ENCODE data around the gene PRDM16. TPM values are rescaled to one million over a fixed set of nuclear protein-coding genes. Genes with fewer than 3 reads are reported as not detected.

The PRDM16 gene
- total and polyA plus RNA-seq, 5 experiments from 2014 or later, result not detected

DNA sequence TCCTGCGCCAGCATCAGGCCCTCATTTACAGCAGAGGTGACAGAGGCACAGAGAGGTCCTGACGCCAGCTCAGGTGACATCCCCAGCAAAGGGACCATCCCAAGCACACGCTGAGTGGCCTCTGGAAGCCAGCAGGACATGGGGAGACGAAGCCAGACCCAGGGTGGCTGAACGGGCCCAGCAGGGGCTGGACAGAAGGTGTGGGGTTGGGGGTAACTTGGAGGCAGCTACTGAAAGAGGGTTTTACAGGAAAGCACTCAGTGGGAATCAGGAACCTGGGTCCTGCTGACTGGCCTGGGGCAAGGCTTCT is 383.8 kb downstream of the PRDM16 start:
- POLR2A ChIA-PET, result interaction anchor here (1.1 kb wide), 1 partner anchor 166 kb away, joined by 8 read pairs; no protein-coding TSS in a partner anchor
- Mint-ChIP-seq H3K27me3 (peaks cover 5 to 19% (median 8%) of the 10 kb centered on the region in 5 donors), H3K9me3 (peaks cover 0 to 7% (median 0%) of the 10 kb centered on the region in 9 donors), H3K4me1 (peaks cover 0 to 12% (median 6%) of the 10 kb centered on the region in 4 donors), H3K4me3 (peak overlapping the region in 3 of 10 donors; percentile 3 to 87 (median 40)), H3K27ac (peak overlapping the region in 1 of 10 donors; percentile 62), H3K36me3 (peaks cover 0 to 5% (median 0%) of the 10 kb centered on the region in 3 donors)
- ATAC-seq (no peak), DNase-seq (no peak)

DNA sequence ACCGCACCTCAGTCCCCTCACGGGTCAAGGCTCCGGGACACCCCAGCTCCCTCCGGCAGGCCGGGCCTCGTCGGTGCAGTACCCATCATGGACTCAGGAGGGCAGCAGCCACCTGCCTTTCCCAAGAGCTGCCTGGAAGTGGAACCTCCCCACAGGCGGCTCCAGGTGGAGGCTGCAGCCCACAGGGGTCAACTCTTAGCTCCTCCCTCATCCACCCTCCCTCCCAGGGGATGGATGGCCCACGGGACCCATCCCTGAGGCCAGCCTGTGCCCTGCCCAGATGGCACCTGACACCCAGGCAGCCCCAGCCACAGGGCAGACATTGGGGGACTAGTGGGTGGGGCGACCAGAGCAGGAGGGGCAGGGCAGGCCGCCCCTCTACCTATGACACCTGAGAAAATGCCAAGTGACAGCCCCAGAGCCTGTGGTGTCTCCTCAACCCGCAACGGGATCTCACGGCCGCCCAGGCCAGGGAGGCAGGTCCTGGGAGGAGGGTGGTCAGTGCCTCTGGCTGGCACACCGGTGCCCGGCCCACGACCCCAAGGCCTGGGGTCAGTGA is 384.3 kb downstream of the PRDM16 start:
- H3K4me3 Mint-ChIP-seq, result peak overlapping the region; percentile 54 to 87 (median 70)
- POLR2A ChIA-PET, result interaction anchor here (1.1 kb wide), 1 partner anchor 166 kb away, joined by 8 read pairs; no protein-coding TSS in a partner anchor

DNA sequence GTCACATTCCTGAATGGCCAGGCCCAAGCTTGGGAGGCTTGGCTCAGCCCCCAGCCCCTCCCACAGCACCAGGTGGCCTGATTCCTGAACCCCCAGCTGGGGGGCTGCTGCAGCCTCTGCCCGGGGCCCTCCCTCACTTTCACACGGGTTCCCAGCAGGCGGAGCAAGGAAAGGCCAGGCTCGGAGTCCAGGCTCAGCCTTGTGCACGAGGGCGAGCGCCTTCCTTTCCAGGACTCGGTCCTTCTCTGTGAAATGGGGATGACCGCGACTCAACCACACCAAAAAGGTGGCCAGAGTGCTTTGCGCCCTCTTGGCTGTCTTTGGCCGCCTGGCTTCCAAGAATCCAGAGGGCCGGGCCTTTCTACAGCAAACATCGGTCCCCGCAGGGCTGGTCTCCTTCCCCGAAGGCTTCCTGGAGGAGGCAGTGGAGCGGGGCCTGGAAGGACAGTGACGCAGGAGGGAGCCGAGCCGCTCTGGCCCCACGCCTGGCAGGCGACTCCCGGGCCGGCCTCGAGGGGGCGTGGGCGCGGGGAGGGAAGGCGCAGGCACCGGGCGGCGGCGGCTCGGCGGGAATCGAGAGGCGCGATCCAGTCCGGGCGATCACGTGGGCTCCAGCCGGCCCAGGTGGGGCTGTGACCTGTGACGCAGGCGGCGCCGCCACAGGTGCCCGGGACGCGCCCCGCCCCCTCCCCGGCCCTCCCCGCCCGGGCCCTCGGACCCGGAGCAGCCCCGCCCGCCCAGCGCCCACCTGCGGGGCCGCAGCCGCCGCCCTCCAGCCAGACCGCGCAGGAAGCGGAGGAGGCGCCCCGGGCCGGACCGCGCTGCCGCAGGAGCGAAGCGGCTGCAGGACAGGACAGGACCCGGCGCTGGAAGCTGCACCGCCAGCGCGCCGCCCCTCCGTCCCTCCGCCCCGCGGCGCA is 385.1 kb downstream of the PRDM16 start, which contains the start of gene ARHGEF16:
Gene ARHGEF16 (plus strand): TSS at position 775 of the 920 bp plus-strand sequence. CDS start 8,420 bp downstream, outside the sequence.
- H3K27me3 Mint-ChIP-seq, result peaks cover 5 to 19% (median 6%) of the 10 kb centered on the region in 5 donors
- ATAC-seq, result peak; percentile 44 to 59
- H3K4me3 Mint-ChIP-seq, result peak within 1 kb of the TSS; percentile 59 to 87 (median 72)
- H3K27ac Mint-ChIP-seq, result peak within 1 kb of the TSS in 2 of 10 donors; percentile 24 to 61
- peaks cover 3 to 12% (median 6%) of the 10 kb centered on the region in 4 donors for H3K4me1 Mint-ChIP-seq
- no peaks in the 10 kb centered on the region for H3K36me3 Mint-ChIP-seq
- peak in 6 of 10 donors; percentile 24 to 41 (median 35) for DNase-seq
- POLR2A ChIA-PET, result interaction anchor here (0.6 kb wide), 1 partner anchor 12 kb away, joined by 3 read pairs; no protein-coding TSS in a partner anchor
- H3K9me3 Mint-ChIP-seq, result no peaks in the 10 kb centered on the region

More for the DNA sequence above, 384.3 kb downstream of the PRDM16 start:
- Mint-ChIP-seq H3K4me1 (peaks cover 1 to 12% (median 6%) of the 10 kb centered on the region in 4 donors), H3K9me3 (peaks cover 0 to 2% (median 0%) of the 10 kb centered on the region in 9 donors), H3K36me3 (peaks cover 0 to under 1% (median 0%) of the 10 kb centered on the region in 3 donors), H3K27ac (peak overlapping the region in 2 of 10 donors; percentile 24 to 48), H3K27me3 (peaks cover 5 to 19% (median 6%) of the 10 kb centered on the region in 5 donors)
- DNase-seq (peak; percentile 52 to 83 (median 70)), ATAC-seq (peak; percentile 75 to 80)

GRCh38 chr1:3454811-3455618 is 386.0 kb downstream of the PRDM16 start:
- peak; percentile 25 to 40 for ATAC-seq
- Mint-ChIP-seq H3K36me3 (no peaks in the 10 kb centered on the region), H3K4me1 (peaks cover 3 to 12% (median 6%) of the 10 kb centered on the region in 4 donors), H3K27ac (peak overlapping the region in 2 of 10 donors; percentile 24 to 61), H3K27me3 (peaks cover 2 to 14% (median 5%) of the 10 kb centered on the region in 5 donors), H3K9me3 (no peaks in the 10 kb centered on the region), H3K4me3 (peak overlapping the region; percentile 59 to 84 (median 72))
- peak in 3 of 10 donors; percentile 11 to 34 (median 27) for DNase-seq
- POLR2A ChIA-PET, result interaction anchor here (0.6 kb wide), 1 partner anchor 11 kb away, joined by 3 read pairs; no protein-coding TSS in a partner anchor

DNA sequence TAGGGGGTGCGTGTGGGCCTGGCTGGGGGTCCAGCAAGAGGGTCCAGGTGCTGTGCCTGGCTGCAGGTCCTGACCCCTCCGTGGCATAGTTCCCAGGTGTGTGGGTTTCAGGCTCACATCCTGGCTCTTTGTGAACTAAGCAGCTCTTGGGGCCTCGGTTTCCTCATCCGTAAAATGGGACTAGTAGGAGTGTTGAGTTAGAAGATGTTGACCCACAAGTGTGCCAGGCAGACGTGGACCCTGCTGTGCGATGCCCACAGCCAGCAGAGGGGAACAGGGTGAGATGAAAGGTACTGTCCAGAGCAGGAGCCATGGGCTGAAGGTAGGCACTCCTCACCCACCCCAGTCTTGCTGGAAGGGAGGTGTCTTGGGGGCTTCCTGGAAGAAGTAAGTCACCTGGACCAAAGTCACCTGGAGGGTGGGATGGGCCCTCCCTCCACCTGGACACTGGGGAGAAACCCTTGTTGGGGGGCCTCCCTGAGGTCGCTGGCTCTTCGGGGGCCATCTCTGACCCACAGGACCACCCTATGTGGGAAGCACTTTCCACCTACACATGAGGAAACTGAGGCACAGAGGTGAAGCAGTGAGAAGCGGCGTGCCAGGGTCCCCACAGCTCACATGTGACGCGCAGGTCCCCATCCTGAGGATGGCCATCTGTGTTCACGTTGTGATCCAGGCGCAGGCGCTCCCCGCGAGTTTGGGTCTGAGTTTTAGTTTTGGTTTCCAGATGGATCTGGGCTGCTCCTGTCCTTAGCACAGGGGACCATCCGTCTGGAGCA is 386.9 kb downstream of the PRDM16 start:
- Mint-ChIP-seq H3K27ac (no peak overlapping the region), H3K4me3 (peak overlapping the region; percentile 36 to 84 (median 70))
- no peak for ATAC-seq

GRCh38 chr1:3456449-3456963 is 387.5 kb downstream of the PRDM16 start:
- no peaks in the 10 kb centered on the region for H3K9me3 Mint-ChIP-seq
- H3K27ac Mint-ChIP-seq, result no peak overlapping the region
- ATAC-seq, result no peak
- peak overlapping the region in 2 of 10 donors; percentile 14 to 20 for H3K4me3 Mint-ChIP-seq
- peaks cover 3 to 12% (median 6%) of the 10 kb centered on the region in 4 donors for H3K4me1 Mint-ChIP-seq
- H3K27me3 Mint-ChIP-seq, result peaks cover 0 to 2% (median 2%) of the 10 kb centered on the region in 5 donors
- POLR2A ChIA-PET, result no interaction called here
- H3K36me3 Mint-ChIP-seq, result no peaks in the 10 kb centered on the region
- no peak for DNase-seq

More for the DNA sequence above, 386.9 kb downstream of the PRDM16 start:
- DNase-seq, result no peak
- no peaks in the 10 kb centered on the region for H3K36me3 Mint-ChIP-seq
- POLR2A ChIA-PET, result no interaction called here
- peaks cover 3 to 12% (median 6%) of the 10 kb centered on the region in 4 donors for H3K4me1 Mint-ChIP-seq
- H3K9me3 Mint-ChIP-seq, result no peaks in the 10 kb centered on the region
- peaks cover 0 to 8% (median 5%) of the 10 kb centered on the region in 5 donors for H3K27me3 Mint-ChIP-seq

DNA sequence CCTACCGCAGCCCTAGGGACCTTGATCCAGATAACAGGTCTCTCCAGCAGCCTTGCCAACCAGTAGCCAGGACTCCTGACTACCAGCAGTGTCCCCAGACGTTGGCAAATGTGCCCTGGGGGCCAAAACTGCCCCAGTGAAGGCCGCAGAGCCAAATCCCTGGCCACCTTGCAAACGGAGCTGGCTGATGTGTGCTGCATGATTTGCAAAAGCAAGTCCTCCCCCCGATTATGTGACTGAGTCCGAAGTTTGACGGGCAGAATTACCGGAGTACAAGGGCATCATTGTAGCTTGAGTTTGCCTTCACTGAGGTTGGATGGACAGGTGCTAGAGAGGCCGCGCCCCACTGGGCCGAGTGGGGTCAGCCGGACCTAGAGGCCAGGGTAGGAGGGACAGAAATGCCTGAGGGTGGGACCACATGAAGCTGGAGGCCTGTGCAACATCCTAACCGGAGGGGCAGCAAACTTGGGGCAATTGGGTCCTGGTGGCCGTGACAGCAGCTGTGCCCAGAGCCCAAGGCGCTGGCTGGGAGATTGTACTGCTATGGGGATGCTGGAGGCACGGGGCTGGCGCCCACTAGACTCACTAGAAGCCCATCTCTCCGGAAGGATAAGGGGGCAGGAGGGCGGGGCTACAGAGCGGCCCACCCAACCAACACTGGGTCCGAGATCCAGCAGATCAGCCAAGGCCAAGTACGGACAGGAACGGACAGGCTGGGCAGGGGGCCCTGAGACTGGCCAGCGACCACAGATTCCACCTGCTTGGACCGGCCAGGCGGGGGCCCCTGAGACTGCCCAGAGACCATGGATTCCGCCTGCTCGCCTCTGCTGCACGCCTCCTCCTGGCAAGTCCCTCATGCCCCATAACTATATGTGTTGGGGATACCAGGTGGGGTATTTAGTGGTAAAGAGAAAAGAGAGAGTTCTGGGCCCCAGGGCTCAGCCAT is 388.2 kb downstream of the PRDM16 start:
- Mint-ChIP-seq H3K36me3 (no peaks in the 10 kb centered on the region), H3K9me3 (no peaks in the 10 kb centered on the region), H3K4me1 (peaks cover 3 to 12% (median 6%) of the 10 kb centered on the region in 4 donors), H3K27me3 (no peaks in the 10 kb centered on the region), H3K27ac (no peak overlapping the region), H3K4me3 (no peak overlapping the region)
- POLR2A ChIA-PET, result no interaction called here
- ATAC-seq, result no peak
- no peak for DNase-seq

DNA sequence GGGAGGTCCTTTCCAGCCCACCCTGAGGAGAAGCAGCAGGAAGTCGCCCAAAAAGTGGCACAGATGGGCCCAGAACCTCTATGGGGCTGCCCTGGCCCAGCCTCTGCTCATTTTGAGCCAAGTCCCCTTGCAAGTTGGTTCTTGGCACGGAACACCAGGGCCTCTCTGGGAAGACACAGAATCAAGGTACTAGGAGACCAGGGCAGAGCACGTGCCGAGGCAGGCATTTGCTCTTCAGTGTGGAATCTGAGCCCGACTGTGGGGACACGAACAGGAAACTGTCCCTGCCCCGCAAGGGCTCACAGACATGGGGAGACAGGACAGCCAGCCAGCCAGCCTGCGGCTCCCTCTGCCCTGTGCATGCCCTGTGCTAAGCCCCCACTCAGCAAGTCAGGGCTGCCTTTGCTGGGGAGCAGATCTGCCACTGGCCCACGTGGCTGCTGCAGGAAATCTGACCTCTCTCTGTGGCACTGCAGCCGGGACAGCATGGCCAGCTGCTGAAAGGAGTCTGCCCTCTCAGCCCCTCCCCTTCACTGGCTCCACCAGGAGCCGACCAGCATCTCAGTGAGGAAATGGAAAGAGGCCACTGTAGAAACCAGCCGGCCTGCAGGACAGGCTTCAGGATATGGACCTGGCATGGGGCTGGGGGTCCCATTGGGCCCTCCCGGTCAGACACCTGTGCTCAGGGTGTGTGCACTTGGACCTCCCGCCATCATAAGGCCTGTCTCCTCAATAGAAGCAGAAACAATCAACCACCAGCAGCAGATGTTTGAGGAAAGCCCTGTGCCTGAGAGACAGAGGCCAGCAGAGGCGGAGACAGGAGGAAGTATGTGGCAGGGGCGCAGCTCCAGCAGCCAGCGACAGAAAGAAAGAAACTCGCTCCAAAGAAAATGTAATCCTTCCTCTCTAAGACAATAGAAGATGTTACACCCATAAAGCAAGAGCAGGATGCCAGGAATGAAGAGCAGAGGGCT is 389.2 kb downstream of the PRDM16 start:
- DNase-seq, result no peak
- no peaks in the 10 kb centered on the region for H3K27me3 Mint-ChIP-seq
- no peak overlapping the region for H3K4me3 Mint-ChIP-seq
- H3K27ac Mint-ChIP-seq, result peak overlapping the region in 2 of 10 donors; percentile 43 to 45
- H3K9me3 Mint-ChIP-seq, result no peaks in the 10 kb centered on the region
- no peaks in the 10 kb centered on the region for H3K36me3 Mint-ChIP-seq
- no peak for ATAC-seq
- peaks cover 3 to 11% (median 4%) of the 10 kb centered on the region in 4 donors for H3K4me1 Mint-ChIP-seq
- POLR2A ChIA-PET, result no interaction called here

DNA sequence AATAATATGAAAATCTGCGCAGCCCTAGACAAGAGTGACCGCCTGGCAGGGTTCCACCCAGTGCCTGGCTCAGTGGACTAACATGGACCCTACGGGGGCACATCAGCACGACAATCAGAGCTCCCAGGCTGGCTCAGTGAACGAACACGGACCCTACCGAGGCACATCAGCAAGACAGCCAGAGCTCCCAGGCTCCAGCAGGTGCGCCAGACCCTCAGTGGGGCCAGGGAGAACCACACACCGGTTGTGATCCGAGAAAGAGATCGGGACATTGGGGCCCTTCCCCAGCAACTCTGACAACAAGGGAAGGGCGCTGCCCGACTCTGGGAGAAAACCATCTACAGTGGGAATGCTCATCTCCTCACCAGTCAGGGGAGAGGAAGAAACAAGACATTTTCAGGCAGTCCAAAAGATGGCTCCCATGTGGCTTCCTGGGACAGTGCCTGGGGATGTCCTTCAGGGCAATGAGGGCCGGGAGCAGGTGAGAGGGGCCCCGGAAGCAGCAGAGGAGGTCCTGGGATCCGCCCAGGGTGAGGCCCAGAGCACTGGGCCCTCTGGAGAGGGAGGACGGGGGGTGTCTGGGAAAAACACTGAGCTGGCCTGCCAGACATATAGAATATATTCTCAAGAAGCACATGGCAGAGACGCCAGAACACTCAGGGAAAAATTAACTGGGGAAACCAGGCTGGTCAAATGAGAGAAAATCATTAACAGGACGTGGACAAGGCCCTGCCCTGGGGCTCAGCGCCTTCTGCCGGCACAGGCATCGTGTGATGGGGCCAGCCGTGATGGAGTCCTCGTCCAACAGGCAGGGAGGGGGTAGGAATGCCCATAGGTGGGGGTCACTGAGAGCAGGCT is 390.3 kb downstream of the PRDM16 start:
- Mint-ChIP-seq H3K36me3 (no peaks in the 10 kb centered on the region), H3K27ac (peak overlapping the region in 1 of 10 donors; percentile 6), H3K27me3 (no peaks in the 10 kb centered on the region), H3K9me3 (no peaks in the 10 kb centered on the region), H3K4me3 (no peak overlapping the region), H3K4me1 (peaks cover 0 to 7% (median 3%) of the 10 kb centered on the region in 4 donors)
- ATAC-seq, result no peak
- DNase-seq, result no peak
- POLR2A ChIA-PET, result no interaction called here

All from naive thymus-derived CD8-positive, alpha-beta T cell (primary cell).